GM21576 (cell line): ENCODE data around the gene LMLN.
"Not testable (repeated sequence)": the region's sequence is repeated elsewhere in the genome, so short reads cannot be mapped to it uniquely, and the experiment has no call there.

ENCODE experiments used
- ATAC-seq: cut with Tn5 transposase; IDR thresholded peaks from one replicate; pipeline ENCODE4 v1.9.1; 2021; ENCODE audit warnings: mild to moderate bottlenecking, moderate library complexity; ENCODE audit not compliant: unreplicated experiment

The LMLN gene

GRCh38 chr3:198022604-198023003 lies 62.6 kb downstream of the LMLN start:
- no peak for ATAC-seq

GRCh38 chr3:198025644-198026043 lies 65.6 kb downstream of the LMLN start:
- ATAC-seq, result no peak

DNA sequence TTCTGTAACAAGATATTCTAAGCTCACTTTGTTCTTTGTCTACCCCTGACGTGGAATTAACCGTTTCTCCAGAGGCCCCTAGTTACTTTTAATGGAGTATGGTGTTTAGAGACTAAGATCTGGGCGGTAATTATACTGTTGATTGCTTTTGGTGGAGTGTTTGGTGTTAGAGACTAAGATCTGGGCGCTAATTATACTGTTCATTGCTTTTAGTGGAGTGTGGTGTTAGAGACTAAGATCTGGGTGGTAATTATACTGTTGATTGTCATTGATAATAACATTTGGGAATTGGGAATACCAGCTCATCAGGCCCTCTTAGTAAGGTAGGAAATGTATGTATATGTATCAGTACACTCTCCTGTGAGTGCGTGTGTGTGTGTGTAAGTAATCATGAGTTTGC lies 66.6 kb downstream of the LMLN start:
- ATAC-seq, result no peak

DNA sequence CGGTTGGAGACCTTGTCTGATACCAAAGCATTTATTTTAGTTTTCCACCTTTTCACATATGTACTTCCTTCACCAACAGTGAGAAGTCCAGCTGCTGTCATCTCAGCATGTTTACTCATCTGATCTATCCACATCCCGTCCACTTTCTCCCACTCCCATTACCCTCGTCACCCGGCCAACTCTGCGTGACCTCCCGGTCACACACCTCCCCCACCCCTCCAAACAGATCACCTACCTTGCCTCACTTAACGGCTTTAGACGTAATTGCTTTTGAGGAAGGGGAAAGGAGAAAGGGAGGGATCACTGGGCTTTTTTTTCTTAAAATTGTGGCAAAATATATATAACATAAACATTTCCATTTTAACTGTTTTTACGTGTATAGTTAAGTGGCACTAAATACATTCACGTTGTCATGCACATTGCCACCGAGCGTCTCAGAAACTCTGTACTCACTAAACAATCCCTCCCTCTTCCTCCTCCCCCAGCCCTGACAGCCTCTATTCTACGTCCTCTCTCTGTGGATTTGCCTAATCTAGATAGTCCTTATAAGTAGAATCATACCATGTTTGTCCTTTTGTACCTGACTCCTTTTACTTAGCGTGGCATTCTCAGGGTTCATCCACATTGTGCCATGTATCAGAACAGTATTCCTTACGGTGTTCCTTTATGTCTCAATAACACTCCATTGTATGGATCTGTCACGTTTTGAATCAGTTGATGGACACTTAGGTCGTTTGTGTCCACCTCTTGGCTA lies 67.2 kb downstream of the LMLN start:
- ATAC-seq, result no peak

GRCh38 chr3:198027799-198028390 lies 67.9 kb downstream of the LMLN start:
- no peak for ATAC-seq

- ATAC-seq, result no peak
These were observed 68.7 kb downstream of the LMLN start for GRCh38 chr3:198028718-198029117.

- no peak for ATAC-seq
These were observed 70.1 kb downstream of the LMLN start for GRCh38 chr3:198030125-198030524.

GRCh38 chr3:198030726-198031125 lies 70.7 kb downstream of the LMLN start:
- no peak for ATAC-seq

DNA sequence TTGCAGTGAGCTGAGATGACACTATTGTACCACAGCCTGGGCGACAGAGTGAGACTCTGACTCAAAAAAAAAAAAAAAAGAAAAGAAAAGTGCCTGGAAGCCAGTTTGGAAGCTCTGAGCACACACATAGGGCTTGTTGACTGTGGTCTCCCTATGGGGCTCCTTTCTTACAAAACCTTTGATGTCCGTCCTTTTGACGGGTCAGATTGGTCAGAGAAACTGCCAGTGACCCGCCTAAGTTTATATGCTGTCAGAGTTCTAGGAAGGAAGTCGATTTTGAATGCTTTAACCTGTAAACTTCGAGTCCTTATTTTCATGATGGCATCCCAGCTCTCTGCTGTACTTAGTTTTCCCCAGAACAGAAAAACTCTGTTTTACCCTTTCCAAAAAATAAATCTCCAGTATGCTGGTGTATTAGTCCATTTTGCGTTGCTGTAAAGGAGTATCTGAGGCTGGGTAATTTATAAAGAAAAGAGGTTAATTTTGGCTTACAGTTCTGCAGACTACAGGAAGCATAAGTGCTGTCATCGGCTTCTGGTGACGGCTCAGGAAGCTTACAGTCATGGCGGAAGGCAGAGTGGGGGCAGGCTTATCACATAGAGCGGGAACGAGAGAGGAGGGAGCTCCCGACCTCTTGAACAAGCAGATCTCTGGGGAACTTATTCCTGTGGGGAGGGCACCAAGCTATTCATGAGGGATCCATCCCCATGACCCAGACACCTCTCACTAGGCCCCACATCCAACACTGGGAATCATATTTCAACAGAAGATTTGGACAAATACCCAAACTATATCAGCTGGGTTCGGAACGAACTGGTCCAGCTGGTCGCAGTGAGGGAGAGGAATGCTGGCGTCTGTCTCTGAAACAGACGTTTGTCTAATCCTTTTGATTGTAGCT lies 72.3 kb downstream of the LMLN start:
- no peak for ATAC-seq

GRCh38 chr3:198043119-198043518 lies 83.1 kb downstream of the LMLN start:
- ATAC-seq, result no peak

- no peak for ATAC-seq
These were observed 86.3 kb downstream of the LMLN start for GRCh38 chr3:198046120-198046857.

DNA sequence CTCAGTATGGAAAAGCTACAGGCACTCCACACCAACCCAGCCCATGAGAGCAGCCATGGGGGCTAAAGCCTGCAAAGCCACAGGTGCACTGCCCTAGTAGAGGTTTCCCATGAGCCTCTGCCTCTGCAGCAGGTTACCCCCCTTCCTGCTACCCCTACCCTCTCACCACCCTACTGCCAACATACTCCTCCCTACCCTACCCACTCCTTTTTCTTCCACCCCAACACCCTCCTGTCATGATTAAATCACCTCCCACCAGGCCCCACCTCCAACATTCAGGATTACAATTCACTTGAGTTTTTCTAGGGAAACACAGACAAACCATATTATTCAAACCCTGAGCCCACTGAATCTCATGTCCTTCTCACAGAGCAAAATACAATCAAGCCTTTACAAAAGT lies 88.4 kb downstream of the LMLN start:
- no peak for ATAC-seq

GRCh38 chr3:198051836-198052235 lies 91.8 kb downstream of the LMLN start:
- no peak for ATAC-seq

- not testable (repeated sequence) for ATAC-seq
These were observed 93.4 kb downstream of the LMLN start for GRCh38 chr3:198053462-198053861.

DNA sequence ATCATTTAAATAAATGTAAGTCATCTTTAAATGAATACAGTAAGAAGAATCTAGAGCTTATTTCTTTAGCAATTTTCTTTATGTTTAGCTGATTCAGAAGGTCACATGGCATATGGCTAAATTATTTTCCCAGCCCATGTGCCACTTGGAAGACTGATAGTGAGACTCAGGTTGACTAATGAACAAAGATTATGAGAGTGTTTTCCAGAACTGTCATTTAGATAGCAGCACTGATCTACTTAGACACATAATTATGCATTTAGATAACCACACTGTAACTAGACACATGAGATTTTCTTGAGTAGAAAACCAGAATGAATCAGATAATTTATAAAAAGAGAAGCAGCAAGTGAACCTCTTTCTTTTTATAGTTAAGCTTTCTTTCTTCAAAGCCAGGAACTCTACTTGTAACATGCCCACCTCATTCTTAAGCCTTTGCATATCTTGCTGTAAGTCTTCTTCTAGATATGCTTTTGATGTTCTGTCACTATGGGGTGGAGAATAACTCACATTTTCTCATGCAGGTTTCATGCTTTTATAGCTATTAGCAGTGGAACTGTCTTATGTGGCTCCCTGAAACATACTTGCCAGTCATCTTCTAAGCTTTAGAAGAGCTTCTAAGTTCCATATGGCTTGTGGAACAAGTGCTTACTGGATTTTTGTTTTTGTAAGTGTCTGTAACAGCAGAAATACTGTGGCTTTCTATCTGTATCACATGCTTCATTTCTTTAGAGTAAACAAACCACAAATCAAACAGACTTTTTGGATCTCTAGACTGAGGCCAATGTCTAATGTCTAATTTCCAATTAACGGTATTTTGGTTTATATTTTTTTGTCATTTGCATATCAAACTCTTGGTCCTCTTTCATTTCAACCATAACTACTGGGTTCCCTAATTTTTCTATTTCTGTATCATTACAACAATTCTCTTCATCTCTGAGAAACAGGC lies 101.4 kb downstream of the LMLN start:
- no peak for ATAC-seq

GRCh38 chr3:198062068-198062465 lies 102.0 kb downstream of the LMLN start:
- ATAC-seq, result no peak

DNA sequence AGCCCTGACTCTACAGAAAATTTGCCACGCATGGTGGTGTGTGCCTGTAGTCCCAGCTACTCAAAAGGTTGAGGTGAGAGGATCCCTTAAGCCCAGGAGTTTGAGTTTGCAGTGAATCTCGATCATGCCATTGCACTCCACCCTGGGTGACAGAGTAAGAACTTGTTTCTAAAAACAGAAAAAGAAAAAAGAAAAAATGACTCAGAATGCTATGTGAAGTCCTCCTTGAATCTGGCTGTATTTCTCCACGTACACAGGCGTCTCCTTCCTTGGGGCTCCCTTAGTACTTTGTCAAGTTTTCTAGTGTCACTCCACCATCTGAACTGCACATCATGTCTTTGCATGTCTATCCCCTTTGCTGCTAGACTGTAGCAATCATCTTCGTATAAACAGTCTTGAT lies 104.4 kb downstream of the LMLN start:
- no peak for ATAC-seq

DNA sequence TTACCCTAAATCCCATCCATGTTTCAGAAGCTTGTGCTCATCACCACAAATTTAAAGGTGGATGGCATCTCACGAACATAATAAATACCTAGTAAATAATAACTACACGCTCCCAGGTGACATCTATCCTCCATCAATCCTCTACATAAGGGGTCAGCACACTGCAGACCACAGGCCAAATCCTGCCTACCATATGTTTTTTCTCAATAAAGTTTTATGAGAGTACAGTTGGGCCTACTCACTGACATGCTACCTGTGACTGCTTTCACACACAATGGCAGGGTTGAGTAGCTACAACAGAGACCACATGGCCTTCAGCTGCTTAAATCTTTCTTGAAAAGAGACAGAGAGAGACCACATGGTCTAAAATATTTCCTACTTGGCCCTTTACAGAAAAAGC lies 105.9 kb downstream of the LMLN start:
- no peak for ATAC-seq

- ATAC-seq, result no peak
These were observed 107.4 kb downstream of the LMLN start for GRCh38 chr3:198067416-198067815.

DNA sequence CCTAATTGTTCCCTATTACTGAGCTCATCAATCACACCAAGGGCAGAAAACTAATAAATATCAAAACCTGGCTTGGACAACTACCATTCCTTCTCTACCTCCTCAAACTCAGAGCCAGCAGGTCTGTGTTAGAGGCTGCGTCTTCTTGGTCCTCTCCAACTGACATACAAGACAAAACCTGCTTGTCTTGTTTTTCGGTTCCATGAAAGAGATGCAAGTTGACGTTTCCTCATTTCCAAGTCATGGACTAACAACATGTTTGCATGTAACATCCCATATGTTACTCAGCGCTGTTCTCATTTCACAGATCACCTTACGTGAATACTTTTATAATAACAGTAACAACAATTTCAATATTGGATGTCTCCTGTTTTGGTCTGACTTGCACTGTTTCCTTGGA lies 110.9 kb downstream of the LMLN start:
- no peak for ATAC-seq
